Body of pancreas (tissue), 4 donors: ENCODE measurements around the gene EIF2S3B.
"Not testable (repeated sequence)": the region's sequence is repeated elsewhere in the genome, so short reads cannot be mapped to it uniquely, and the experiment has no call there.

Experiments used
- POLR2A ChIP-seq, 3 donors: fragments of 450-650 bp; IDR thresholded peaks; one replicate each; pipeline ENCODE4 v1.6.1; 2016; ENCODE audit warnings: antibody characterized with exemption in 3 of 3, mild to moderate bottlenecking in 2 of 3
- TF ChIP-seq, protein P1 (sequence below), 7 experiments: fragments of 450-650 bp in 4 of 7; fragments of 200-600 bp in 3 of 7; sonication (generic) in 3 of 7; IDR thresholded peaks; one replicate each; pipeline ENCODE4 v1.5.1; 2016 to 2019; ENCODE audit warnings: antibody characterized with exemption in 7 of 7

DNA sequence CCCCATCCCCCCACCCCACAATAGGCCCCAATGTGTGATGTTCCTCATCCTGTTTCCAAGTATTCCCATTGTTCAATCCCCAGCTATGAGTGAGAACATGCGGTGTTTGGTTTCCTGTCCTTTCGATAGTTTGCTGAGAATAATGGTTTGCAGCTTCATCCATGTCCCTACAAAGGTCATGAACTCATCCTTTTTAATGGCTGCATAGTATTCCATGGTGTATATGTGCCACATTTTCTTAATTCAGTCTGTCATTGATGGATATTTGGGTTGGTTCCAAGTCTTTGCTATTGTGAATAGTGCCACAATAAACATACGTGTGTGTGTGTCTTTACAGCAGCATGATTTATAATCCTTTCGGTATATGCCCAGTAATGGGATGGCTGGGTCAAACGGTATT is 32.9 kb upstream of the EIF2S3B start:
- TF ChIP-seq, protein P1, sequence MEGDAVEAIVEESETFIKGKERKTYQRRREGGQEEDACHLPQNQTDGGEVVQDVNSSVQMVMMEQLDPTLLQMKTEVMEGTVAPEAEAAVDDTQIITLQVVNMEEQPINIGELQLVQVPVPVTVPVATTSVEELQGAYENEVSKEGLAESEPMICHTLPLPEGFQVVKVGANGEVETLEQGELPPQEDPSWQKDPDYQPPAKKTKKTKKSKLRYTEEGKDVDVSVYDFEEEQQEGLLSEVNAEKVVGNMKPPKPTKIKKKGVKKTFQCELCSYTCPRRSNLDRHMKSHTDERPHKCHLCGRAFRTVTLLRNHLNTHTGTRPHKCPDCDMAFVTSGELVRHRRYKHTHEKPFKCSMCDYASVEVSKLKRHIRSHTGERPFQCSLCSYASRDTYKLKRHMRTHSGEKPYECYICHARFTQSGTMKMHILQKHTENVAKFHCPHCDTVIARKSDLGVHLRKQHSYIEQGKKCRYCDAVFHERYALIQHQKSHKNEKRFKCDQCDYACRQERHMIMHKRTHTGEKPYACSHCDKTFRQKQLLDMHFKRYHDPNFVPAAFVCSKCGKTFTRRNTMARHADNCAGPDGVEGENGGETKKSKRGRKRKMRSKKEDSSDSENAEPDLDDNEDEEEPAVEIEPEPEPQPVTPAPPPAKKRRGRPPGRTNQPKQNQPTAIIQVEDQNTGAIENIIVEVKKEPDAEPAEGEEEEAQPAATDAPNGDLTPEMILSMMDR (IDR thresholded peaks at IDR 0.05), result not testable (repeated sequence)
- not testable (repeated sequence) for TF ChIP-seq POLR2A (IDR thresholded peaks at IDR 0.05)
